Aorta (tissue), 5 donors: Measurements from ENCODE around the gene PPCDC. TPM values are rescaled to one million over a fixed set of nuclear protein-coding genes. Genes with fewer than 3 reads are reported as not detected.
A peak's percentile ranks its signal among the peaks of the same experiment; 100 is the strongest.

ENCODE experiments used
- ATAC-seq: fragments of 200-7000 bp; cut with Tn5 transposase; one replicate; pipeline ENCODE4 v1.9.1; 2022; ENCODE audit warnings: moderate library complexity; ENCODE audit not compliant: low FRiP score
- DNase-seq, 2 donors: peaks; one replicate each; pipeline ENCODE4 v3.0.0-alpha.2; 2020
- H3K27ac ChIP-seq, 2 donors: one replicate each; pipeline ENCODE4 v1.5.1; 2013; ENCODE audit warnings: low read length in 2 of 2, mild to moderate bottlenecking in 2 of 2, moderate library complexity in 2 of 2, control low read depth in 1 of 2, inconsistent platforms in 1 of 2, low read depth in 1 of 2
- H3K27me3 ChIP-seq, 2 donors: one replicate each; pipeline ENCODE4 v1.6.1; 2013; ENCODE audit warnings: control low read depth in 1 of 2, low read length in 1 of 2, mild to moderate bottlenecking in 1 of 2, moderate library complexity in 1 of 2; ENCODE audit not compliant: insufficient read depth in 2 of 2, control insufficient read depth in 1 of 2
- H3K36me3 ChIP-seq, 2 donors: one replicate each; pipeline ENCODE4 v1.6.1; 2013; ENCODE audit warnings: control low read depth in 1 of 2, low read length in 1 of 2, mild to moderate bottlenecking in 1 of 2; ENCODE audit not compliant: insufficient read depth in 2 of 2, control insufficient read depth in 1 of 2
- H3K4me1 ChIP-seq, 2 donors: one replicate each; pipeline ENCODE4 v1.6.1; 2013; ENCODE audit warnings: low read length in 2 of 2, control low read depth in 1 of 2, mild to moderate bottlenecking in 1 of 2, moderate library complexity in 1 of 2; ENCODE audit not compliant: insufficient read depth in 2 of 2, control insufficient read depth in 1 of 2
- H3K4me3 ChIP-seq, 2 donors: one replicate each; pipeline ENCODE4 v1.5.1; 2013; ENCODE audit warnings: low read length in 2 of 2, control low read depth in 1 of 2, mild to moderate bottlenecking in 1 of 2
- H3K9me3 ChIP-seq: one replicate; pipeline ENCODE4 v1.6.1; 2013; ENCODE audit warnings: mild to moderate bottlenecking, low read length; ENCODE audit not compliant: control insufficient read depth
- WGBS, 2 donors: extraction: QIAGEN DNeasy Blood & Tissue Kit; methylation state at CpG; one replicate each; pipeline ENCODE4 v1.1.7; 2013; 5-methylcytosine and 5-hydroxymethylcytosine counted together
- intact Hi-C, 2 donors: fragments of 100-400 bp; cut with DNase I; formaldehyde crosslinking; loops; one replicate each; pipeline versions ENCODE4 v1.14.2 to v1.15.0; 2022
- polyA plus RNA-seq, 2 donors: library from polyadenylated mRNA; stranded (reverse); fragments of 200-250 nt; gene quantifications; one replicate each; pipeline ENCODE4 v1.2.3, GENCODE V29; 2013
- total RNA-seq, 2 donors: library from RNA; stranded (reverse); fragmentation: NEBNext Ultra II Directional; extraction: Animal tissue kit (Norgen Biotek cat#: 25700); gene quantifications; one replicate each; pipeline ENCODE4 v1.2.1, GENCODE V29; 2021
- donor health status: healthy with polysubstance abuse.
- donor health status: Bipolar disorder and iron deficiency.
- donor health status: DM: no; HTN: no; CAD: no.
- donor health status: DM: no; HTN: no; CAD: no.
- donor health status: DM: yes; HTN: yes; CAD: no.

Gene PPCDC
- total and polyA plus RNA-seq, 4 donors = 8.2 to 22.6 (median 15.1) TPM

DNA sequence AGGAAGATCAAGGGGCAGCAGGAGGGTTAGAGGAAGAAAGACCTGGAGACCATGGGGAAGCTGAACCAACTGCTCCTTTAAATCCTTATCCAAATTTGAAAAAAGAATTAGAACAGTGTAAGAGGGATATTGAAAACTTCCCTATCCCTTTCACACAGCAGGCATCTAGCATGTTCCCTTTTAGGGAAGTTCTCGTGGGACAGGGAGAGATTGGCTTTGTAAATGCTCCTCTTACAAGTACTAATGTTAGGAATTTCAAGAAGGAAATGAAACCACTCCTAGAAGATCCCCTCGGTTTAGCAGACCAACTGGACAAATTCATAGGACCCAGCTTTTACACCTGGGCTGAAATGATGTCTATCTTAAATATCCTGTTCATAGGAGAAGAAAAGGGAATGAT, 41.5 kb downstream of the PPCDC start:
- WGBS, 2 donors = 6% methylated on average over 2 of the region's 2 CpGs
- H3K4me1 ChIP-seq = peaks cover 0 to 3% of the 10 kb centered on the region in 2 donors
- no peak overlapping the region for H3K4me3 ChIP-seq
- H3K36me3 ChIP-seq = no peaks in the 10 kb centered on the region
- ATAC-seq = no peak
- no peaks in the 10 kb centered on the region for H3K9me3 ChIP-seq
- intact Hi-C loops = no loop called here
- H3K27ac ChIP-seq = peak overlapping the region; percentile 12 to 34
- no peak for DNase-seq
- no peaks in the 10 kb centered on the region for H3K27me3 ChIP-seq

DNA sequence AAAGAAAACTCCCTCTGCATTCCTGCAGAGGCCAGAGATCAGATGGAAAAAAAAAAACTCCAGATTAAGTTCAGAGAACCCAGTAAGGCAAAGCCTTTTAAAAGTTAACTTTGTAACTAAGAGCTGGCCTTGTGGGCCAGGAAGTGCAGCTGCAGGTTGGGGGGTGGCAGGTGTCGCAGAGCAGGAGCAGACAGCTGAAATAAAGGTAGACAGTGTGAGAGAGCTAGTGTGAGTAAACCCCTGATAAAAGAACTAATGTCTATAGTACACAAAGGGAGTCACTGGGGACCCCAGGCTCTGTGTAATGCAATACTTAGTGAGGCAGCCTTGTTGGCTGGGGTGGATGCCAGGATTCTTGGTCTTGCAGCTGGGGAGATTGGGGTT, 42.1 kb downstream of the PPCDC start:
- WGBS, 2 donors = 65 to 87% methylated on average over 1 of the region's 1 CpG
- Histone ChIP-seq H3K27me3 (no peaks in the 10 kb centered on the region), H3K27ac (peak overlapping the region in 1 of 2 donors; percentile 39), H3K9me3 (no peaks in the 10 kb centered on the region), H3K4me1 (peaks cover 0 to 3% of the 10 kb centered on the region in 2 donors), H3K4me3 (no peak overlapping the region), H3K36me3 (no peaks in the 10 kb centered on the region)
- no peak for DNase-seq
- intact Hi-C loops = no loop called here
- no peak for ATAC-seq

GRCh38 chr15:75065851-75066509, 42.6 kb downstream of the PPCDC start:
- Histone ChIP-seq H3K27me3 (no peaks in the 10 kb centered on the region), H3K9me3 (no peaks in the 10 kb centered on the region), H3K27ac (no peak overlapping the region), H3K36me3 (no peaks in the 10 kb centered on the region), H3K4me3 (no peak overlapping the region), H3K4me1 (peaks cover 0 to 3% of the 10 kb centered on the region in 2 donors)
- intact Hi-C loops = no loop called here
- no peak for DNase-seq
- ATAC-seq = no peak
- WGBS, 2 donors = 30 to 45% methylated on average over 6 of the region's 6 CpGs

DNA sequence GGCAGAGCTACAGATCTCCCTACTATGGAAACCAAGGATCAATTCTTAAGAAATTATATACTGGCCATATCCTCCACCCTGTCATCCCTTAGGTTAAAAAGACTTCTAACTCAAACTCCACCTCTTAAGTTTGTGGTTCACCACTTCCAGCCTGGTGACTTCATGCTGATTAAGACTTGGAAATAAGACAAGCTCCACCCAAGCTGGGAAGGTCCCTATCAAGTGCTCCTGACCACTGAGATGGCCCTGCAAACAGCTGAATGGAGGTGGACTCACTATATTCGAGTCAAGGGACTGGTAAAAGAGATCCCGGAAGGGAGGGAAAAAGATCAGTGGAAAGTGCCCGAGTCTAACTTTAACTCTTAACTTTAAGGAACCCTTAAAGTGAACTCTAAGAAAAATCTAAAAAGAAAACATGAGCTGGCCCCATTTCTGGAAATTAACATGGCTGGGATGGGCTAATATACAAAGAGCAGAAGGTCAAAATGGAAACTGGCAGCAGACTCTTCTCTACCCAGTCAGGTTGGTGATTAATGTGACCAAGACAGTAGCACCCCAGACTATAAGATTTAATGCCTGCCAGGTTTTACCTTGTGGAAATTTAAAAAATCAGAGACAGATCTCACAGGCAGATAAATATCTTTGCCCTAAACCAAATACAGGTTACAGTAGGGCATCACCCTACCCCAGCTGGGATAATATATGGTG, 43.9 kb downstream of the PPCDC start:
- no peak overlapping the region for H3K4me3 ChIP-seq
- no peaks in the 10 kb centered on the region for H3K9me3 ChIP-seq
- no peaks in the 10 kb centered on the region for H3K27me3 ChIP-seq
- peaks cover 0 to 3% of the 10 kb centered on the region in 2 donors for H3K4me1 ChIP-seq
- no peaks in the 10 kb centered on the region for H3K36me3 ChIP-seq
- DNase-seq (no peak), ATAC-seq (no peak)
- WGBS, 2 donors = 24 to 36% methylated on average over 3 of the region's 3 CpGs
- H3K27ac ChIP-seq = no peak overlapping the region
- intact Hi-C loops = no loop called here

- Histone ChIP-seq H3K9me3 (no peaks in the 10 kb centered on the region), H3K4me1 (peaks cover 0 to 3% of the 10 kb centered on the region in 2 donors), H3K36me3 (no peaks in the 10 kb centered on the region), H3K4me3 (no peak overlapping the region), H3K27me3 (no peaks in the 10 kb centered on the region), H3K27ac (no peak overlapping the region)
- no peak for DNase-seq
- intact Hi-C loops = no loop called here
- no peak for ATAC-seq
Observed at GRCh38 chr15:75068748-75069147, 45.4 kb downstream of the PPCDC start.

DNA sequence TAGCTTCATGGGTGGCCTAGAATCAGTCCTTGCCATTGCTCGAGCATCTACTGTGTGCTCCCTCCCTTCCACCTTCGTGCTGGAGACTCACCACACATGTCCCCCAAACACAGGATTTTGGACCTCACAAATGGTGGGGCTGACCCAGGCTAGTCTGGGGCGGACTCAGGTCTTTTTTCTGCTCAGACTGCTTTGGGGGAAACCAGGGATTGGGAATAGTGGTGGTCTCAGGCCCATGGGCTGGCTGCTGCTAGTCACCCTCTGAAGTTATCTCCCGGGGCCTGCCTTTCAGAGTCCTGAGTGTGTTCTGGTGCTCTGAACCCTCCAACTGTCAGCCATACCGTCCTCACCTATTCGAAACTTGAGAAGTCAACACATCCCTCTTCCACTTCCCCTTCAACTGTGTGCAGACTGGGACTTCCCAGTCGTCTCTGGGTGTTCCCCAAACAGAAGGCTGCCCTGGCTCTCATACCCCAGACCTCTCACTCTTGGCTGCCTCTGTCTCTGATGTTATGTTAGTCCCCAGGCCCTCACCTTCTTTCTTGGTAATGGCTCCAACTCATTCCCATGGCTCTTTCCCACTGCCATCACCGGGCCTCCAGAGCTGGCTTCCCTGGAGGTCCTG, 46.0 kb downstream of the PPCDC start:
- ATAC-seq (peak; percentile 39), DNase-seq (no peak)
- H3K36me3 ChIP-seq = no peaks in the 10 kb centered on the region
- peaks cover 0 to 3% of the 10 kb centered on the region in 2 donors for H3K4me1 ChIP-seq
- 87 to 90% methylated on average over 8 of the region's 8 CpGs for WGBS, 2 donors
- no peaks in the 10 kb centered on the region for H3K9me3 ChIP-seq
- H3K4me3 ChIP-seq = no peak overlapping the region
- no peak overlapping the region for H3K27ac ChIP-seq
- intact Hi-C loops = no loop called here
- H3K27me3 ChIP-seq = no peaks in the 10 kb centered on the region

- ATAC-seq (no peak), DNase-seq (no peak)
- H3K9me3 ChIP-seq = no peaks in the 10 kb centered on the region
- no peaks in the 10 kb centered on the region for H3K27me3 ChIP-seq
- 85 to 93% methylated on average over 4 of the region's 4 CpGs for WGBS, 2 donors
- H3K27ac ChIP-seq = no peak overlapping the region
- H3K4me1 ChIP-seq = peaks cover 0 to 3% of the 10 kb centered on the region in 2 donors
- no peaks in the 10 kb centered on the region for H3K36me3 ChIP-seq
- intact Hi-C loops = no loop called here
- H3K4me3 ChIP-seq = no peak overlapping the region
Observed at GRCh38 chr15:75070674-75071073, 47.3 kb downstream of the PPCDC start.

- ATAC-seq (no peak), DNase-seq (no peak)
- no peak overlapping the region for H3K27ac ChIP-seq
- no peak overlapping the region for H3K4me3 ChIP-seq
- H3K27me3 ChIP-seq = no peaks in the 10 kb centered on the region
- no peaks in the 10 kb centered on the region for H3K4me1 ChIP-seq
- no peaks in the 10 kb centered on the region for H3K36me3 ChIP-seq
- intact Hi-C loops = no loop called here
- 62 to 75% methylated on average over 3 of the region's 3 CpGs for WGBS, 2 donors
- H3K9me3 ChIP-seq = peaks cover 1% of the 10 kb centered on the region
Observed at GRCh38 chr15:75073197-75073596, 49.8 kb downstream of the PPCDC start.

DNA sequence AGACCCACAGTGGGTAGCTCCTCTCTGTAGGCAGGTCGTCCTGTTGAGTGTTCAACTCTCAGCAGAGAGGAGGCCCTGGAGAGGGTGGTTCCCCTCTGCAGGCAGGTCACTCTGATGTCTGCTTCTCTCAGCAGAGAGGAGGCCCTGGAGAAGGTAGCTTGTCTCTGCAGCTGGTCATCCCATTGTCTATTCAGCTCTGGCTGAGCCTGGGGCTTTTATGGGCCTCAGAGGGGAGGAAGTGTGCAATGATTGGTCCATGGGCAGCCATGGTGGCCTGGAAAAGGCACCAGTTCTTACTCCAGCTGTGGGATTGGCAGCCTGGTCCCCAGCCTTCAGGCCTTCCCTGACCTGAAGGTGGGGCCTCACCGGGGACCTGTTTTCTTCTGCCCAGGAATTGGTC, 52.9 kb downstream of the PPCDC start:
- Histone ChIP-seq H3K9me3 (peaks cover 1% of the 10 kb centered on the region), H3K27me3 (no peaks in the 10 kb centered on the region), H3K4me1 (no peaks in the 10 kb centered on the region), H3K4me3 (no peak overlapping the region), H3K36me3 (no peaks in the 10 kb centered on the region), H3K27ac (no peak overlapping the region)
- DNase-seq (no peak), ATAC-seq (no peak)
- intact Hi-C loops = no loop called here
- WGBS, 2 donors = 90 to 95% methylated on average over 2 of the region's 2 CpGs
